ENCODE measurements around the gene CSNK1E. TPM values are rescaled to one million over a fixed set of nuclear protein-coding genes. Genes with fewer than 3 reads are reported as not detected.

The CSNK1E gene
- total and polyA plus RNA-seq, 9 of the 15 experiments (the other 6 are each of a cell fraction or from before 2014, with no cell fraction given): 2.7 to 70.0 (median 41.3) TPM

DNA sequence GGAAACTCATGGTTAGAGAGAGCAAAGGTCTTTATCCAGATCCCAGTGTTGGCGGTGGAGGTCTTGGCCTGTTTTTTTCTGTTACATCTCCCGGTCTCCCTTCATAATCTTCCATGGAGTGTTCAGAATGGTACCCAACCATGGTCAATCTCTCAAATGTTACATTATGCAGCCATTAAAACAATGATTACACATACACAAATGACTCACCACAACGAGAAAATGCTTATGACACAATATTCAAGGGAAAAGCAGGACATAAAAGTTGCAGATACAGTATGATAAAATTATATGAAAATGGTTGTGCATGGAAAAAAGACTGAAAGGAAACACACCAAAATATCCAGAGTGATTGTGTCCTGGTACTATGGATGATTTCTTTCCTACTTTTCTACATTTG, 17.8 kb upstream of the CSNK1E start:
- no peak overlapping the region for H3K4me2 ChIP-seq (ENCODE audit: insufficient read depth, low read length)
- in situ Hi-C loops (cut with MboI): no loop called here
- CTCF ChIA-PET (ENCODE audit: low intra/inter-chr PET ratio): no interaction called here
- TF ChIP-seq CREB5 (CRISPR knock-in tag; IDR thresholded peaks at IDR 0.05) (no peak), NFIC (IDR thresholded peaks at IDR 0.05) (no peak), SMAD4 (CRISPR knock-in tag; conservative IDR thresholded peaks at IDR 0.05) (no peak), BRF2 (IDR thresholded peaks at IDR 0.05; ENCODE audit: borderline replicate concordance, insufficient read depth, insufficient read length) (no peak), RBM25 (IDR thresholded peaks at IDR 0.05; ENCODE audit: low read depth, low read length, severe bottlenecking) (peak; percentile 38), CEBPB (tag; IDR thresholded peaks at IDR 0.05) (peak; percentile 20; the same call in 1 of the 2 replicates), ZNF316 (IDR thresholded peaks at IDR 0.05) (peak; percentile 37; the same call in 1 of the 2 replicates), C11orf30 (IDR thresholded peaks at IDR 0.05; ENCODE audit: low read depth) (peak; percentile 21; the same call in 1 of the 2 replicates), ZNF3 (CRISPR knock-in tag; IDR thresholded peaks at IDR 0.05) (no peak), ZNF778 (CRISPR knock-in tag; IDR thresholded peaks at IDR 0.05) (no peak), BMI1 (IDR thresholded peaks at IDR 0.05; ENCODE audit: low read length) (no peak), ZNF699 (CRISPR knock-in tag; IDR thresholded peaks at IDR 0.05; ENCODE audit: insufficient replicate concordance) (no peak), BRCA1 (IDR thresholded peaks at IDR 0.05) (no peak), BRCA1 (CRISPR knock-in tag; IDR thresholded peaks at IDR 0.05) (no peak), NELFE (IDR thresholded peaks at IDR 0.05; ENCODE audit: insufficient read depth, insufficient read length) (no peak), RBBP5 (IDR thresholded peaks at IDR 0.05; ENCODE audit: borderline replicate concordance, insufficient read depth, low read length, poor library complexity, severe bottlenecking) (no peak), CBFA2T2 (conservative IDR thresholded peaks at IDR 0.05) (no peak)
- TF ChIP-seq, protein P1, sequence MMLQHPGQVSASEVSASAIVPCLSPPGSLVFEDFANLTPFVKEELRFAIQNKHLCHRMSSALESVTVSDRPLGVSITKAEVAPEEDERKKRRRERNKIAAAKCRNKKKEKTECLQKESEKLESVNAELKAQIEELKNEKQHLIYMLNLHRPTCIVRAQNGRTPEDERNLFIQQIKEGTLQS (IDR thresholded peaks at IDR 0.05): 0 out of 2 replicates have a peak, but pooled peaks have one; percentile 23
- TF ChIP-seq, protein P1 (CRISPR knock-in tag; conservative IDR thresholded peaks at IDR 0.05): no peak
- TF ChIP-seq, protein P2, sequence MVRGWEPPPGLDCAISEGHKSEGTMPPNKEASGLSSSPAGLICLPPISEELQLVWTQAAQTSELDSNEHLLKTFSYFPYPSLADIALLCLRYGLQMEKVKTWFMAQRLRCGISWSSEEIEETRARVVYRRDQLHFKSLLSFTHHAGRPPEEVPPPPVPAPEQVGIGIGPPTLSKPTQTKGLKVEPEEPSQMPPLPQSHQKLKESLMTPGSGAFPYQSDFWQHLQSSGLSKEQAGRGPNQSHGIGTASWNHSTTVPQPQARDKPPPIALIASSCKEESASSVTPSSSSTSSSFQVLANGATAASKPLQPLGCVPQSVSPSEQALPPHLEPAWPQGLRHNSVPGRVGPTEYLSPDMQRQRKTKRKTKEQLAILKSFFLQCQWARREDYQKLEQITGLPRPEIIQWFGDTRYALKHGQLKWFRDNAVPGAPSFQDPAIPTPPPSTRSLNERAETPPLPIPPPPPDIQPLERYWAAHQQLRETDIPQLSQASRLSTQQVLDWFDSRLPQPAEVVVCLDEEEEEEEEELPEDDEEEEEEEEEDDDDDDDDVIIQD (CRISPR knock-in tag; IDR thresholded peaks at IDR 0.05): no peak

More for the DNA sequence above, 17.8 kb upstream of the CSNK1E start:
- FAIRE-seq (no peak), DNase-seq (ENCODE audit: extremely low read depth in 1 of 4, low spot score in 3 of 4) (no peak), ATAC-seq (no peak)
- H3K27ac ChIP-seq (ENCODE audit: extremely low read depth, low read depth, low read length): no peak overlapping the region
- no peaks in the 10 kb centered on the region for H3K36me3 ChIP-seq (ENCODE audit: control insufficient read depth, insufficient read depth, low read length)
- no peaks in the 10 kb centered on the region for H3K9me3 ChIP-seq (replicated peaks; ENCODE audit: control insufficient read depth, insufficient read depth, low read depth, low read length)
- H3K79me2 ChIP-seq (ENCODE audit: control insufficient read depth, insufficient read depth, low read length): no peaks in the 10 kb centered on the region
- no peaks in the 10 kb centered on the region for H3K27me3 ChIP-seq (ENCODE audit: control insufficient read depth in 2 of 2, insufficient read depth in 2 of 2, low read length in 2 of 2)
- no peaks in the 10 kb centered on the region for H3K9me1 ChIP-seq (ENCODE audit: control insufficient read depth, insufficient read depth, low read length)
- H3K4me3 ChIP-seq: no peak overlapping the region
- 33% methylated on average over 3 of the region's 3 CpGs for WGBS (ENCODE audit: insufficient coverage, low coverage, missing lambda C conversion rate)
- BruUV-seq (replicated peaks): no TSS peak
- no peak overlapping the region for H2AFZ ChIP-seq (ENCODE audit: low read depth, low read length)
- POLR2A ChIA-PET: interaction anchor here (0.7 kb wide), 1 partner anchor 27 kb away, joined by 4 read pairs; no protein-coding TSS in a partner anchor
- H3K9ac ChIP-seq (ENCODE audit: insufficient read depth in 1 of 2, low read depth in 2 of 2, low read length in 2 of 2): no peak overlapping the region
- H4K20me1 ChIP-seq (replicated peaks; ENCODE audit: control insufficient read depth, insufficient read depth, low read length): no peaks in the 10 kb centered on the region
- peaks cover 2 to 8% of the 10 kb centered on the region in 2 experiments; a peak in 3 of 5 replicates for H3K4me1 ChIP-seq (replicated peaks in 1 of 2; ENCODE audit: control insufficient read depth in 2 of 2, insufficient read depth in 2 of 2, low read length in 2 of 2)
- intact Hi-C loops (cut with micrococcal nuclease): no loop called here
